GM21576 (cell line): ENCODE measurements around the gene CD274.
"Not testable (repeated sequence)": the region's sequence is repeated elsewhere in the genome, so short reads cannot be mapped to it uniquely, and the experiment has no call there.

Source experiments
- ATAC-seq: cut with Tn5 transposase; IDR thresholded peaks from one replicate; pipeline ENCODE4 v1.9.1; 2021; ENCODE audit warnings: mild to moderate bottlenecking, moderate library complexity; ENCODE audit not compliant: unreplicated experiment

CD274 gene

DNA sequence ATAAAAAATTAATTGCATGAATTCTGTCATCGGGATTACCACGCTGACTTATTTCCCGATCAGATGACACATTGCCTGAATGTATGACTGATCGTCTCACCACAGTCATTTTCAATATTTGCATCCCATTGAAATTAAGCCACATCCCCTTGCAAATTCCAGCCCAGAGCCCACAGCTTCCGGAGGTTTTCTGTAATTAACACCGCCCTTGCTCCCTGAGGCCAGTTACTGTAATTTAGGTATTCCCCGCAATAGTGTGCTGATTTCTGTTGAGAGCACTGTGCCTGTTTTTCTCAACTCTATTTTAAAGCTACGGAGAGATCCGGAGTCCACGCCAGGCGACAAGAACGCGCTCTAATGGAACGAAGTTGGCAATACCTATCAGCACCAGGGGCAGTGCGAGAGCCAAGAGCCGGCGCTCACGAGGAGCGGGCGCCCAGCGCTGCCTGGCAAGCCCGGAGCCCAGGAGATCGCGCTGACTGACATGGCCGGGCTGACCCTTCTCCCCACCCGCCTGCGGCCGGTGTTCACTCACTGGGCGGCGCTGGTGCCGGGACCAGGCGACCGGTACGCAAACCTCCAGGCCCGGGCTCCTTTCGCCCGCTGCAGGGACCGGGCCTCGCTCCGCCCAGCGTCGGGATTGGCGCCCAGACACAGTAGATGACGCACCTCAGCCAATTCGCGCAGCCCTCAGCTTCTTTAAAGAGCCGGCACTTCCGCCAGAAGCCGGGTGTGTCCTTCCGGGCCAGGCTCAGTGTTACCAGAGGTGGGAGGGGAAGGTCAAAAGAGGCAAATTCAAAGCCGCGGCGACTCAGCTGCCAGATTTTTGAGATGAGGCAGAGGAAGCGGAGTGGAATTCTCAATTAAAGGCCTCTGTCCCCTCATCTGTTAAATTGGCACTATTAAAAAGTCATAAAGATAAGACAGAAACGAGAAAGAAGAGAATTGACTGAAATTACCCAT, 12.8 kb upstream of the CD274 start, which contains the start of gene PLGRKT:
TSS of gene PLGRKT (minus strand) at position 672 of the 963 bp plus-strand sequence. CDS start 5,948 bp downstream, outside the sequence.
- peak; percentile 83 for ATAC-seq

DNA sequence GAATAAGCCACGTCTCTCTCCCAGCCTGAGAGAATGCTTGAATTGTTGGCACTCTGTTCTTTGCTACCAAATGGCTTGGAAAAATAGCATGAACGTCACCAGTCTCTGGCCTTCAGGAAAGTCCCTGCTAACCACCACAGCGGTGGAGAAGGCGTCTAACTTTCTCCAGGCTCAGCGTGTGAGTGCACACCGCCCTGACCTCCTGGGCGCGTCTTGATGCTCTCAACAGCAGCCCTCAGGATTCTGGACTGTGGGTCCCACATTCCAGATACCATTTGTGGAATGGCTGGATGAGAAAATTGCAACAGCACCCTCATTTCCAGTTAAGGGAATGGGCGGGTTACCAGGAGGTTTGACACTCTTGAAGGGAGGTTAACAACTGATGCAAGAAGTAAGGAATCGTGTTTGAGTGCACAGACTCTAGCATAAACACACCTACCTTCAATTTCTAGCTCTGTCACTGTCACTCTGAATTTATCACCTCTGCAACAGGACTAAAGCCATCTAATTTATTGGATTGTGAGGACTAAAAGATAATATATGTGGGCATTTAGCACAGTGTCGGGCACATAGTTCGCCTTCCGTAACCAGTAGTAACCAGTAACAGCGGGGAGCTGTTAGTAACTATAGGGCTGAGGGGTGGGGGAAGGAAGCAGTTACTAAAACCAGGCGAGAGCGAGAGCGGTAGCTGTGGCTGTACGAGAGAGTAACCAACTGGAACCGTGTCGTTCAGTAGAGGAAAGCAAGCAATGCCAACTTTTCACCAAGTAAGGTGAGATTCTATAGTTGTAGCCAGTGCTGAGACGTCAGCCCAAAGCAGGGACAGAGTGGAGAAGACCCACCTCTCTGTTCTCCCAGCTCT, 11.8 kb upstream of the CD274 start:
- peak; percentile 64 for ATAC-seq

- no peak for ATAC-seq
These were observed 9.9 kb upstream of the CD274 start for GRCh38 chr9:5440426-5440825.

DNA sequence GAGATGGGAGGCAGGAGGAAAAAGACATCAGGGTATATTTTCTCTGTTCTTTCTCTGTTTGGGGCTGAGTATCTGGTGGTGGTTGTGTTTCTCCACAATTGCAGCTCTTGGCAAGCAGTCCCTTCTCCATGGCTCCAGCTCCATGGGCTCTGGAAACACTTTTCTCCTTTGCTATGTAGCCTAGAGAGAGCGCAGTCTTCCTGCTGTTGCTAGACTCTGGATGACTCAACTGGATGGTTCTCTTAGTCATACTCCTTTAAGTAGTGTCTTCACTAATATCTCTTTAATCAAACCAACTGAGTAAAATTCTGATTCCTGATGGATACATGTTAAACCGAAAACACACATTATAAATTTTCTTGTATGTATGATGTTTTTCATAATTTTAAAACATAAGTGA, 9.3 kb upstream of the CD274 start:
- no peak for ATAC-seq

- ATAC-seq = no peak
These were observed 7.8 kb upstream of the CD274 start for GRCh38 chr9:5442400-5443011.

- ATAC-seq = no peak
These were observed 6.5 kb upstream of the CD274 start for GRCh38 chr9:5443850-5444249.

DNA sequence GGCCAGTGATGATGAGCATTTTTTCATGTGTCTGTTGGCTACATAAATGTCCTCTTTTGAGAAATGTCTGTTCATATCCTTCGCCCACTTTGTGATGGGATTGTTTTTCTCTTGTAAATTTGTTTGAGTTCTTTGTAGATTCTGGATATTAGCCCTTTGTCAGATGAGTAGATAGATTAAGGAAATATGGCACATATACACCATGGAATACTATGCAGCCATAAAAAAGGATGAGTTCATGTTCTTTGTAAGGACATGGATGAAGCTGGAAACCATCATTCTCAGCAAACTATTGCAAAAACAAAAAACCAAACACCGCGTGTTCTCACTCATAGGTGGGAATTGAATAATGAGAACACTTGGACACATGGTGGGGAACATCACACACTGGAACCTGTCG, 5.2 kb upstream of the CD274 start:
- not testable (repeated sequence) for ATAC-seq

GRCh38 chr9:5445886-5446285, 4.5 kb upstream of the CD274 start:
- no peak for ATAC-seq

DNA sequence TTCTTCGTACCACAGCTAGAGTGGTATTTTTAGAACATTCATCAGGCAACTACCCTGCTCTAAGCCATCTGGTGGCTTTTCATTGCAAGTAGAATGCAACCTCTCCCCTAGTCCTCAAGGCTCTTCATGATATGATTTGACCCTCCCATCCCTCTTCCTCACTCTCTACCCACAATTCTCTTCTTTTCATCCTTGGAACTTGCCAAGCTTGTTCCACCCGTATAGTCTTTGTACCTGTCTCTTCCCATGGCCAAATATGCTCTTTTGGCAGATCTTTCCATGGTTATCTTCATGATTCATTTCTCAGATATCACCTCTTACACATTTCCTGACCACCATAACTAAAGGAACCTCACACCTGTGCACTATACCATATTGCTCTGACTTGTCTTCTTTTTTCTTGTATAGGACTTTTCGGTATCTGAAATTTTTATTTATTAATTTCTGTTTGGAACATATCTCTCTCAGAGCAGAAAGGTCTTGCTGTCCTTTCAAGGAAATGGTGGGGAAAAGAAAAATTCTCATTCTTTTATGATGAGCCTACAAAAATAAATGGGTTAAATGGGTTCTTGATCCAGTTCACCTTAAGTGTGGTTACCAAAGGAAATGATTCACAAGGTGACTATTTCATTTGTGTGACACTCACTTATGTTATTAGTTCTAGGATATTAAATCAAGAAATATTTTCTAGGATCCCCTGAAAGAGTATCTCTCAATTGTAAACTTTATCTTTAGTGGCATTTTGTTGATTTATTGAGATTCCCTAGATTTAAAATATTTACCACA, 3.7 kb upstream of the CD274 start:
- no peak for ATAC-seq

DNA sequence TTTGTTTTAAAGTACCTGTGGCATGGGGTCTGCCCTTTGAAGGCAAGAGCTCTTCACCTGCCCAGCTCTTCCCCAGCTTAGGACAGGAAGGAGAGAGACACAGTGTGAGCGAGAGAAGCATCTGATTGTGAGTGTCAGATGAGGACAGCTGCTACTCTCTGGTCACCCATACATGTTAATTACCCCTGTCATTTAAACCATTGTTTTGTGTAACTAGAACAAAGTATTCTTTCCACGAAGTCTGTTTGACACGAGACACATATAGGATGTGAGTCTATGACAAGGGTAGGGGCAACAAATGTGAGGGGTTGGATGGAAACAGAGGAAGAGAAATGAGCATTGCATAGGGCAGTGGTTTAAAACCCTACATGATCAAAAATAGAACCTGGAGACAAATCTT, 3.0 kb upstream of the CD274 start:
- no peak for ATAC-seq

GRCh38 chr9:5448016-5448415, 2.3 kb upstream of the CD274 start:
- ATAC-seq = no peak

DNA sequence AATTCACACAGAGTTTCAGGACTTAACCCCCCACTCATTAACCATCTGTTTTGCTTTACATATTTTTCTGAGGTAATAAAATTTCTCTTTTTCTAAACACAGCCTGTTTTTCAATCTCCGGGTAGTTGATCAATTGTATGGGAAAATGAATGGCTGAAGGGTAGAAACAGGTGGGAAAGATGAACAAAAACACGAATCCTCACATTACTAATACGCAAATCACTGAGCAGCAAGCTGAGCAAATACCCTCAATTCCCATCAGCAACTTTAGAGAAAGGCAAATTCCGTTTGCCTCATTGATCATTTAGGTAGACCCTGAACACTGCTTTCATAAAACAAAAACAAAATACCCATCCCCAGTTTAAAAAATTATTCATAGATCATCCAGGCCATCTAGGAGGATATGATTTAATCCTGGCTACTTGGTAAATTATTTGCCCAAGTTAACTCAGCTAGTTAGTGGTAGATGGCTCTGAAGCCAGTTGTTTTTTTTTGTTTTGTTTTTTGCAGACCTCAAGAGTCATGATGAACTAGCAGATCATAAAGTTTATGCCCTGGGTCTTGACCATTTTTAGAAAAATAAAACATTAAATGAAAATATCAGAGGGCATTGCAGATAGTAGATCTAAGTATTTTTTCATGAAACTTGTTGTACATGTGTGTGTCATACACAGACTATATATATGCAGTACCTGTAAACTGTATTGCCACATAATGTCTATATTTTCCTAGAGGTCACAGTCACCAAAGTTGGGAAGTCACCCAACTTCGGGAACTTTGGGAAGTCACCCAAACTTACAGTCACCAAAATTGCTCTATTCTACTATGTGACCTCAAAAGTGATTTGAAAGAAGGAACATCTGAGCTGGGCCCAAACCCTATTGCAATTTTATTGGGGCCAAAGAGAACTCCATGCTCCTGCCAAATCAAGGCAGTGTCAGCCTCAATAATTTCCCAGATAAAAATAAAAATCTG, 1.6 kb upstream of the CD274 start:
- ATAC-seq = no peak

DNA sequence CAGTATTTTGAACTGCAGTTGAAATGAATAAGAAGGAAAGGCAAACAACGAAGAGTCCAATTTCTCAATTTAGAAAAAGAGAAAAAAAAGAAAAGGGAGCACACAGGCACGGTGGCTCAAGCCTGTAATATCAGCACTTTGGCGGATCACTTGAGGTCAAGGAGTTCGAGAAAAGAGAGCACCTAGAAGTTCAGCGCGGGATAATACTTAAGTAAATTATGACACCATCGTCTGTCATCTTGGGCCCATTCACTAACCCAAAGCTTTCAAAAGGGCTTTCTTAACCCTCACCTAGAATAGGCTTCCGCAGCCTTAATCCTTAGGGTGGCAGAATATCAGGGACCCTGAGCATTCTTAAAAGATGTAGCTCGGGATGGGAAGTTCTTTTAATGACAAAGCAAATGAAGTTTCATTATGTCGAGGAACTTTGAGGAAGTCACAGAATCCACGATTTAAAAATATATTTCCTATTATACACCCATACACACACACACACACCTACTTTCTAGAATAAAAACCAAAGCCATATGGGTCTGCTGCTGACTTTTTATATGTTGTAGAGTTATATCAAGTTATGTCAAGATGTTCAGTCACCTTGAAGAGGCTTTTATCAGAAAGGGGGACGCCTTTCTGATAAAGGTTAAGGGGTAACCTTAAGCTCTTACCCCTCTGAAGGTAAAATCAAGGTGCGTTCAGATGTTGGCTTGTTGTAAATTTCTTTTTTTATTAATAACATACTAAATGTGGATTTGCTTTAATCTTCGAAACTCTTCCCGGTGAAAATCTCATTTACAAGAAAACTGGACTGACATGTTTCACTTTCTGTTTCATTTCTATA, 602 bp upstream of the CD274 start:
- ATAC-seq = no peak

DNA sequence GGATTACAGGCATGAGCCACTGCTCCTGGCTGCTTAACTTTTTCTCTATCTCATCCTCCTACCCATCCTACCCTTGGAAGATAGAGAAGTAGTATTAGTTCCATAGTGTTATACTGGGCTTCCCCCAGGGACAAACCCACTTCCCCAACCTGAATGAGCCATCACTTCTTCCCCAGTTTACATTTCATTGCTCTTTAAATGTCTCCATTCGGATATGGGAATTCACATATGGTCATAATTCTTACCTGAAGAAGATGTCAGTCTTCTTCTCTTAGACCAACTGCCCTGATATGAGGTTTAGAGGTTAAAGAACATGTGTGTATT, 1.9 kb downstream of the CD274 start:
- no peak for ATAC-seq

GRCh38 chr9:5453004-5453403, 2.7 kb downstream of the CD274 start:
- no peak for ATAC-seq

DNA sequence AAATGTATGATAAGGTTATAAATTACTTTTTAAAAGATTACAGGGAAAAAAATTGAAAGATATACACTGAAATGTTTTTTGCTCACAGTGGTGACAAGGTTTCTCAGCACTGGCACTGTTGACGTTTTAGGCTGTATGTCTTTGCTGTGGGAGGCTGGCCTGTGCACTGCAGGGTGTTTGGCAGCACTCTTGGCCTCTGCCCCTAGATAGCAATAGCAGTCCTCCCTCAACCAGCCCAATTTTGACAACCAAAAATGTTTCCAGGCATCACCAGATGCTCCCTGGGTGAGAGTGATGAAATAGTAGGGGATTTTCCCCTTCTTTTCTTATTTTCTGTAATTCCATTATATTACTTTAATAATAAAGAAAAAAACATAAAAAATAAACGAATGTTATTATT, 3.3 kb downstream of the CD274 start:
- ATAC-seq = peak; percentile 31

DNA sequence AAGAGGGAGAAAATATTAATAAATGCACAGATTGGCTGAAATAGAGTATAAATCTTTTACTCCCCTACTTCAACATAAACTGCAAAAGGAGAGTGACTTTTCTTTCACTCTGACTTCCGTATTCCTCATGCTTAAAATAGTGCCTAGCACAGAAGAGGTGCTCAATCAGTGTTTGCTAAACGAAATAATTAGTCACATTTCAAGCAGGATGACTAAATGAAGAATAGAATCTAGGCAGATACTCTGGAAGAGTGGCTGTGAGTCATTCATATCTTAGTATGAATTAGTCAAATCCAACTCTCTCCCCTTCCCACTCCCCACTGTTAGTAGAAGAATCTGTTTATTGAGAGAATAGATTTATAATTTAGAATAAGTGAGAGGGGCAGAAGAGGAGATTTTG, 4.8 kb downstream of the CD274 start:
- ATAC-seq = no peak

- ATAC-seq = peak; percentile 51
These were observed 9.0 kb downstream of the CD274 start for GRCh38 chr9:5459289-5459829.
